OCI-LY1 (cell line): Measurements from ENCODE around the gene PTPRG.

Experiments used
- H2AFZ ChIP-seq: fragments of 200-600 bp; sonication (generic), shearing (Covaris generic); 2 replicates; pipeline ENCODE4 v1.6.0; 2014; ENCODE audit warnings: antibody characterized with exemption, mild to moderate bottlenecking, low read length
- H3F3A ChIP-seq: fragments of 200-600 bp; sonication (generic), shearing (Covaris generic); 2 replicates; pipeline ENCODE4 v1.6.0; 2014; ENCODE audit warnings: mild to moderate bottlenecking, antibody characterized with exemption, low read length, moderate library complexity; ENCODE audit not compliant: insufficient read depth
- H3K27ac ChIP-seq: fragments of 200-600 bp; sonication (generic); 2 replicates; pipeline ENCODE4 v1.5.1; 2014; ENCODE audit warnings: low read length, mixed run types, mild to moderate bottlenecking, low read depth; ENCODE audit not compliant: poor library complexity, severe bottlenecking
- H3K27me3 ChIP-seq: fragments of 200-600 bp; sonication (generic); 2 replicates; pipeline ENCODE4 v1.6.0; 2014; ENCODE audit warnings: antibody characterized with exemption, mild to moderate bottlenecking, low read length, moderate library complexity; ENCODE audit not compliant: insufficient read depth
- H3K36me3 ChIP-seq: fragments of 200-600 bp; sonication (generic); 2 replicates; pipeline ENCODE4 v1.6.1; 2014; ENCODE audit warnings: mild to moderate bottlenecking, antibody characterized with exemption, low read length, moderate library complexity, mixed read lengths; ENCODE audit not compliant: insufficient read depth
- H3K4me1 ChIP-seq: fragments of 200-600 bp; sonication (generic); 2 replicates; pipeline ENCODE4 v1.5.1; 2014; ENCODE audit warnings: mild to moderate bottlenecking, low read length, moderate library complexity; ENCODE audit not compliant: insufficient read depth, severe bottlenecking
- H3K4me2 ChIP-seq: fragments of 200-600 bp; sonication (generic), shearing (Covaris generic); 2 replicates; pipeline ENCODE4 v1.6.1; 2014; ENCODE audit warnings: low read length
- H3K4me3 ChIP-seq: fragments of 200-600 bp; sonication (generic); 2 replicates; pipeline ENCODE4 v1.5.1; 2014; ENCODE audit warnings: low read length, low read depth, mild to moderate bottlenecking, mixed read lengths; ENCODE audit not compliant: poor library complexity, severe bottlenecking
- H3K79me2 ChIP-seq: fragments of 200-600 bp; shearing (Covaris generic); 2 replicates; pipeline ENCODE4 v1.6.1; 2016; ENCODE audit warnings: mixed run types, low read length, mixed read lengths; ENCODE audit not compliant: insufficient read depth
- H3K9ac ChIP-seq: fragments of 200-600 bp; sonication (generic), shearing (Covaris generic); 2 replicates; pipeline ENCODE4 v1.6.1; 2014; ENCODE audit warnings: mild to moderate bottlenecking, low read length, mixed read lengths
- H3K9me2 ChIP-seq: fragments of 200-600 bp; sonication (generic), shearing (Covaris generic); 2 replicates; pipeline ENCODE4 v1.6.1; 2014; ENCODE audit warnings: low read depth, mild to moderate bottlenecking, low read length, mixed read lengths
- H3K9me3 ChIP-seq: fragments of 200-600 bp; shearing (Covaris generic); 2 replicates; pipeline ENCODE4 v1.6.1; 2014; ENCODE audit warnings: low read length, mixed read lengths
- H4K20me1 ChIP-seq: fragments of 200-600 bp; sonication (generic), shearing (Covaris generic); 2 replicates; pipeline ENCODE4 v1.6.0; 2016; ENCODE audit warnings: mild to moderate bottlenecking, low read length; ENCODE audit not compliant: insufficient read depth
- CTCF ChIP-seq: fragments of 200-600 bp; sonication (generic), shearing (Covaris generic); IDR thresholded peaks from 2 replicates; pipeline ENCODE4 v1.5.1; 2017; ENCODE audit warnings: mild to moderate bottlenecking, antibody characterized with exemption, low read length, moderate library complexity, mixed read lengths
- EZH2 ChIP-seq: fragments of 200-600 bp; sonication (generic), shearing (Covaris generic); IDR thresholded peaks from 2 replicates; pipeline ENCODE4 v1.8.0; 2017; ENCODE audit warnings: borderline replicate concordance, mixed run types, mild to moderate bottlenecking, antibody characterized with exemption, low read length, moderate library complexity, mixed read lengths

Gene PTPRG

GRCh38 chr3:61663356-61664104 lies 102.2 kb downstream of the PTPRG start:
- no peak for TF ChIP-seq EZH2
- TF ChIP-seq CTCF = no peak
- no peaks in the 10 kb centered on the region for H3K79me2 ChIP-seq
- H3K4me2 ChIP-seq = no peak overlapping the region
- H3K9me3 ChIP-seq = no peaks in the 10 kb centered on the region
- no peak overlapping the region for H3K9ac ChIP-seq
- H4K20me1 ChIP-seq = no peaks in the 10 kb centered on the region
- H3K27ac ChIP-seq = no peak overlapping the region
- no peak overlapping the region for H2AFZ ChIP-seq
- H3F3A ChIP-seq = no peaks in the 10 kb centered on the region
- H3K4me1 ChIP-seq = no peaks in the 10 kb centered on the region
- no peak overlapping the region for H3K4me3 ChIP-seq
- no peaks in the 10 kb centered on the region for H3K36me3 ChIP-seq
- H3K27me3 ChIP-seq = no peaks in the 10 kb centered on the region
- no peaks in the 10 kb centered on the region for H3K9me2 ChIP-seq

GRCh38 chr3:61664105-61664482 lies 102.7 kb downstream of the PTPRG start:
- no peaks in the 10 kb centered on the region for H3K36me3 ChIP-seq
- no peak overlapping the region for H2AFZ ChIP-seq
- no peaks in the 10 kb centered on the region for H3K4me1 ChIP-seq
- H3K79me2 ChIP-seq = no peaks in the 10 kb centered on the region
- H3K4me2 ChIP-seq = no peak overlapping the region
- H3K27ac ChIP-seq = no peak overlapping the region
- H3F3A ChIP-seq = no peaks in the 10 kb centered on the region
- no peaks in the 10 kb centered on the region for H4K20me1 ChIP-seq
- H3K27me3 ChIP-seq = no peaks in the 10 kb centered on the region
- no peaks in the 10 kb centered on the region for H3K9me2 ChIP-seq
- H3K4me3 ChIP-seq = no peak overlapping the region
- no peak overlapping the region for H3K9ac ChIP-seq
- H3K9me3 ChIP-seq = no peaks in the 10 kb centered on the region
- TF ChIP-seq CTCF (no peak), EZH2 (no peak)

- no peak for TF ChIP-seq EZH2
- no peak for TF ChIP-seq CTCF
- H3K4me1 ChIP-seq = no peaks in the 10 kb centered on the region
- H3K27me3 ChIP-seq = no peaks in the 10 kb centered on the region
- no peaks in the 10 kb centered on the region for H3K9me3 ChIP-seq
- no peaks in the 10 kb centered on the region for H3F3A ChIP-seq
- H3K9me2 ChIP-seq = no peaks in the 10 kb centered on the region
- H4K20me1 ChIP-seq = no peaks in the 10 kb centered on the region
- H3K4me2 ChIP-seq = no peak overlapping the region
- H3K4me3 ChIP-seq = no peak overlapping the region
- H3K27ac ChIP-seq = no peak overlapping the region
- no peaks in the 10 kb centered on the region for H3K79me2 ChIP-seq
- H2AFZ ChIP-seq = no peak overlapping the region
- H3K9ac ChIP-seq = no peak overlapping the region
- H3K36me3 ChIP-seq = no peaks in the 10 kb centered on the region
Measured at GRCh38 chr3:61665121-61665520, 103.8 kb downstream of the PTPRG start.
